OCI-M1 (cell line): ENCODE data around the gene ULBP3.
"Not testable (repeated sequence)": the region's sequence is repeated elsewhere in the genome, so short reads cannot be mapped to it uniquely, and the experiment has no call there.

Source experiments
- DNase-seq: peaks from one replicate; lab custom pipeline; 2025; lab: John Stamatoyannopoulos, UW

ULBP3 gene

DNA sequence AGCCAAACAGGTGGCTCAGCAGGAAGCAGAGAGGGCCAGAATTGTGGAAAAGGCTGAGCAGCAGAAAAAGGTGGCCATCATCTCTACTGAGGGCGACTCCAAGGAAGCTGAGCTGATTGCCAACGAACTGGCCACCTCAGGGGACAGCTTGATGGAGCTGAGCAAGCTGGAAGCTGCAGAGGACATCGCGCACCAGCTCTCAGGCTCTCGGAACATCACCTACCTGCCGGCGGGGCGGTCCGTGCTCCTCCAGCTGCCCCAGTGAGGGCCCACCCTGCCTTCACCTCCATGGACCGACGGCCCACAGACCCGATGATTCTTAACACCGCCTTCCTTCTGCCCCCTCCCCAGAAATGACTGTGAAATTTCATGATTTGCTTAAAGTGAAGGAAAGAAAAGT, 25.8 kb downstream of the ULBP3 start:
- no peak for DNase-seq

- DNase-seq, result peak; percentile 4
Observed at GRCh38 chr6:150038202-150039062, 30.5 kb downstream of the ULBP3 start.

- DNase-seq, result no peak
Observed at GRCh38 chr6:150037526-150038201, 31.3 kb downstream of the ULBP3 start.

- no peak for DNase-seq
Observed at GRCh38 chr6:150036081-150036480, 32.8 kb downstream of the ULBP3 start.

- peak; percentile 7 for DNase-seq
Observed at GRCh38 chr6:150033207-150033771, 35.6 kb downstream of the ULBP3 start.

- no peak for DNase-seq
Observed at GRCh38 chr6:150032598-150032997, 36.3 kb downstream of the ULBP3 start.

- no peak for DNase-seq
Observed at GRCh38 chr6:150030611-150031010, 38.3 kb downstream of the ULBP3 start.

GRCh38 chr6:150029749-150030148, 39.2 kb downstream of the ULBP3 start:
- no peak for DNase-seq

GRCh38 chr6:150029276-150029675, 39.6 kb downstream of the ULBP3 start:
- no peak for DNase-seq

DNA sequence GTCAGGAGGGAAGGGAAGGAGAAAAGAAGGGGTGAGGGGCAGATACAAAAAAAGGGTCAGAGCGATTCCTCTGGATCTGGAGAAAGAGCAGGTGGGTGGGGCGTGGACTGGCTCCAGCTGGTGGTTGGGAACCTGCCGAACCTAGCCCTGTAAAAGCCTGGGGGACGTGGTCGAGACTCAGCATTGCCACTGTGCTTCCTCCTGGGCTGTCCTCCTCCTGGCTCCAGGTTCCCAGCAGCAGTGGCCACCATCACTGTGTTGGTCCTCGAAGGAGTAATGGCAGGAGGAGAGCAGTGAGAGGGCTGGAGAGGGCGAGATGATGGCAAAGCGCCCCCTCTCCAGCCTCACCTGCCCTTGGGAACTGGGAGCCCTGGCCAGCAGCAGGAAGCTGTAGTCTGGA, 40.1 kb downstream of the ULBP3 start:
- no peak for DNase-seq

DNA sequence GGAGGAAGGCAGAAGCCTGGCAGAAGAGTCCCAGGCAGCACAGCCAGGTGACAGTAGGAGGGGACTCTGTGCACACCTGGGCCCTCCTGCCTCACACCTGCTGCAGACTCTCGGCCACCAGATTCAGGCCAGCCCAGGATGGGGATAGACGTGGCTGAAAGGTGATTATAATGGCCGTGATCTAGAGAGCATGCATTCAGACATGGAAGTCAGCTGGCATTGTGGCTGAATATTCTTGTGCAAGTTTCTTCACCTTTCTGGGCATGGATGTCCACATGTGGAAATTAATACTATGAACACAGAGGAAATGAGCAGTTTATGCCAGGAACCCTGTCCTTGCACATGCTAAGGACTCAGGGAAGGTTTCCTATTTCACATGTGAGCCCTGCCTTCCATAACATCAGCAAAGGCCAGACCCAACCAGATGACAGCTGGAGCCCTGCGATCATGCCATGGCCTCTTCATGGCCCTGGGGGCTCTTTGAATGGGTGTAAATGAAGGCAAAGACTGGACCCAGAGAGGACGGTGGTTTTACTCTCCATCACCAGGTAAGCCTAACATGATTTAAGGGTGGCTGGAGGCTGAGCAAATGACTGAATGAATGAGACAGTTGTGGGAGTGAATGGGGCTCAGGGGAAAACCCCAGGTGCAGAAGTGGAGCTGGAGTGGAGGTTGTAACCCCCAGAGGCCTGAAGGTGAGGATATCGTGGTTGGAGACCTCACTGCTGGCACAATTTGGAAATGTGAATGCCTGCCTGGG, 40.9 kb downstream of the ULBP3 start:
- no peak for DNase-seq

- no peak for DNase-seq
Observed at GRCh38 chr6:150026976-150027805, 41.7 kb downstream of the ULBP3 start.

GRCh38 chr6:150025201-150025917, 43.6 kb downstream of the ULBP3 start, which contains the start of gene RAET1L:
Gene RAET1L, minus strand, starts transcription at chr6:150025532. Its CDS starts 61 bp downstream, at chr6:150025471.
- DNase-seq, result no peak

GRCh38 chr6:150024646-150025155, 44.2 kb downstream of the ULBP3 start:
- DNase-seq, result no peak

GRCh38 chr6:150024021-150024420, 44.9 kb downstream of the ULBP3 start:
- not testable (repeated sequence) for DNase-seq

GRCh38 chr6:150021870-150022269, 47.1 kb downstream of the ULBP3 start:
- not testable (repeated sequence) for DNase-seq

DNA sequence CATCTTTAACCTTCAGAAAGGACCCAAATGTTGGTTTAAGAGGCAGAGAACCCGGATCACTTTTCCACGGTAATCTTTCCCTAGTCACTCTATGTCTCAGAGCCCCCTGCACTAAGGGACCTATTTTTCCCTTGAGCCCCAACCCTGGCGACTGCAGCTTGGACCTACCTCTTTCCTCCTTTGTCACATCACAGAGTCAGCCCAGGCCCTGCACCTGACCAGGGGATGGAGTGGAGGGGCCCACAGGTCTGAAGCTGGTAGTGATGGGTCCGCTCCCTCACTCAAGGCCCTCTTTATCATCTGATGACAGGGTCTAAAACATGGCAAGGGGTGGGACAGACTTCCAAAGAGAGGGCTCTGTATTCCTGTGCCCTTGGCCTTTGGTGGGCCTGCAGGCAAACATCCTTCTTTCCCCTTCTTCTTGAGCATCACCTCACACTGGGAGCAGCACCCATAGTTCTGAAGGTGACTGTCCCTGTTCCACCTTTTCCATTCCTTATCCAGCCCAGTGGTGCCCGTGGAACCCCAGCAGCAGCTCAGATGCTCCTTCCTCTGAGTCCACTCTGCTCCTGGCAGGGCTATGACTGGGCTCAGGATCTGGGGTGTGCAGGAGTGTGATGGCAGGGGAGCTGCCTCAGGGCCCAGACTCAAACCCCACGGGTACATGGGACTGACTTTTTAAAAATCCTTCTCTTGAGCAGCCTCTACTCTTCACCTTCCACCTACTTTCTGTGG, 49.9 kb downstream of the ULBP3 start:
- DNase-seq, result no peak

DNA sequence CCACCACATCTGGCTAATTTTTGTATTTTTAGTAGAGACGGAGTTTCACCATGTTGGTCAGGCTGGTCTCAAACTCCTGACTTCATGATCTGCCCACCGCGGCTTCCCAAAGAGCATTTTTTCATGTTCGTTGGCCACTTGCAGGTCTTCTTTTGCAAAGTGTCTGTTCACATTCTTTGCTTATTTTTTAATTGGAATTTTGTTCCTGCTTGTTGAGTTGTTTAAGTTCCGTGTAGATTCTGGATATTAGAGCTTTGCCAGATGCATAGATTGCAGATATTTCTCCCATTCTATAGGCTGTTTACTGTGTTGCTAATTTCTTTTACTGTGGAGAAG, 51.8 kb downstream of the ULBP3 start:
- DNase-seq, result not testable (repeated sequence)

DNA sequence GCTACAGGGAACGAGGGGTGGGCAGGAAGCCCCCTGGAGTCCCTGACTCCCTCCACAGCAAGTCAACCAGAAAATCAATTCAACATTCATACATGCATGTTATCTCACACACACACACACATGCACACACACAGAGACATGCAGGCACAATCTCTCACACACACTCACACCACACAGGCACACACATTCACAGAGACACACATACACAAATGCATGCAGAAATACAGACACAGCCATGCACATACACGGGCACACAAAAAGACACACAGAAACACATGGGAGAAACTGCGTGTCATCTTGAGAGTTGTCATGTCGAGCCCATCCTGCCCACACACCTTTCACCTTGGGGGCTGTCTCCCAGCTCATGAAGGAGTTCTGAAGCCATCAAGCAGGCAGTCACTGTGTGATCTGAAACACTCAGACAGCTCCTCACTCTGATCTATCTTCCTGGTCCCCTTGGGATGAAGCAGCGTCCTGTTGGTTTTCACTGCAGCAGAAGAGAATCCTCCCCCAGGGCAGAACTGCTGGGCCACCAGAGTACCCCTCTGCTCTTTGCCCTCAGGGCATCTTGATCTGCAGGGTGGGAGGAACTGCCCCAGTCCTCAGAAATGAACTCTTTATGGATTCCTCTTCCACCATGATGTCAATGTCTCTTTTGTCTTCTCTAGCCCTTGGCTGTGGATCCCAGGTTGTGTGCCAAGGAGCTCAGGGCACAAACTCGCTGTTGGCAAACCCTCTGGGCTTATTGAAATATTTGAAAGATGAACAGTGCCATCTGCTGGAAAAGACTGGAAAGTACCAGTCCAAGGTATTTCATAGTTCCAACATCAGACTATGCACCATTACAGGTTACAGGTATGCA, 52.4 kb downstream of the ULBP3 start:
- peak; percentile 75 for DNase-seq
